K562 (cell line): Measurements from ENCODE around the gene ECSIT. TPM values are rescaled to one million over a fixed set of nuclear protein-coding genes. Genes with fewer than 3 reads are reported as not detected.
A peak's percentile ranks its signal among the peaks of the same experiment; 100 is the strongest.

Experiments
- CREB1 ChIP-seq, 2 experiments: sonication (generic) in 1 of 2; formaldehyde crosslinking in 1 of 2; IDR thresholded peaks; 2 replicates each; pipeline versions ENCODE4 v1.6.1 to v1.8.0; 2012 to 2022; ENCODE audit warnings: inconsistent platforms in 1 of 2, mild to moderate bottlenecking in 1 of 2, missing genetic modification reagents in 1 of 2, moderate library complexity in 1 of 2
- DMBX1 ChIP-seq: fragments of 250-450 bp; sonication (Bioruptor Pico); IDR thresholded peaks from 2 replicates; pipeline ENCODE4 v1.8.0; 2022; ENCODE audit warnings: inconsistent platforms, mild to moderate bottlenecking, moderate library complexity, borderline replicate concordance
- RBBP5 ChIP-seq: fragments of 200-600 bp; sonication (generic); IDR thresholded peaks from 2 replicates; pipeline ENCODE4 v1.6.1; 2012; ENCODE audit warnings: borderline replicate concordance, mild to moderate bottlenecking, low read length, control low read depth, inconsistent platforms; ENCODE audit not compliant: insufficient read depth, poor library complexity, severe bottlenecking
- RBFOX2 ChIP-seq: fragments of 200-400 bp; formaldehyde crosslinking; IDR thresholded peaks from 2 replicates; pipeline ENCODE4 v1.6.1; 2017; ENCODE audit warnings: low read depth, mild to moderate bottlenecking, low read length, moderate library complexity
- SMAD3 ChIP-seq: fragments of 450-650 bp; formaldehyde crosslinking; conservative IDR thresholded peaks from 2 replicates; pipeline ENCODE4 v1.4.0; 2020; ENCODE audit warnings: mild to moderate bottlenecking
- SP1 ChIP-seq: sonication (generic); formaldehyde crosslinking; IDR thresholded peaks from 2 replicates; pipeline ENCODE4 v1.8.1; 2022; ENCODE audit warnings: mild to moderate bottlenecking, missing genetic modification reagents
- ZNF24 ChIP-seq: fragments of 450-650 bp; IDR thresholded peaks from 2 replicates; pipeline ENCODE4 v1.6.1; 2016
- polyA plus RNA-seq, 8 experiments: library from polyadenylated mRNA; depleted of rRNA in 4 of 8; stranded (reverse) in 5 of 8; unstranded in 3 of 8; fragments of >200 nt; fragmentation: Nextera tagmentation in 2 of 8; fragmentation: Illumina TruSeq in 1 of 8; extraction: Ambion mirVana in 2 of 8; extraction: Trizol in 1 of 8; gene quantifications; 2 replicates each; pipeline versions ENCODE4 v1.2.1 to v1.2.3, GENCODE V29; 2011 to 2014; ENCODE audit warnings: inconsistent platforms in 1 of 8, missing spikeins in 1 of 8
- total RNA-seq, 7 experiments: library from RNA; depleted of rRNA in 6 of 7; stranded (reverse); fragments of >200 nt in 6 of 7; fragmentation: Illumina TruSeq in 2 of 7; extraction: Trizol in 2 of 7; gene quantifications; 2 replicates each; pipeline versions ENCODE4 v1.2.1 to v1.2.3, GENCODE V29; 2011 to 2021; ENCODE audit warnings: low replicate concordance in 1 of 7
- TF ChIP-seq, protein P1 (sequence below): sonication (generic); formaldehyde crosslinking; IDR thresholded peaks from 2 replicates; pipeline ENCODE4 v1.8.0; 2022; ENCODE audit warnings: mild to moderate bottlenecking, missing genetic modification reagents
- TF ChIP-seq, protein P2 (sequence below): fragments of 450-650 bp; conservative IDR thresholded peaks from 2 replicates; pipeline ENCODE4 v1.6.1; 2016; ENCODE audit warnings: missing genetic modification characterization, low read depth, mild to moderate bottlenecking, missing compliant biosample characterization, moderate library complexity
- TF ChIP-seq, protein P3 (sequence below): sonication (generic); formaldehyde crosslinking; IDR thresholded peaks from 2 replicates; pipeline ENCODE4 v1.8.1; 2023; ENCODE audit warnings: missing genetic modification reagents, mild to moderate bottlenecking, borderline replicate concordance
- TF ChIP-seq, protein P4 (sequence below): fragments of 450-650 bp; formaldehyde crosslinking; IDR thresholded peaks from 2 replicates; pipeline ENCODE4 v1.4.0; 2022; ENCODE audit warnings: missing genetic modification characterization
- TF ChIP-seq, protein P5 (sequence below): fragments of 450-650 bp; formaldehyde crosslinking; IDR thresholded peaks from 2 replicates; pipeline ENCODE4 v1.4.0; 2020; ENCODE audit warnings: mild to moderate bottlenecking, moderate library complexity
- TF ChIP-seq, protein P6 (sequence below): sonication (generic); formaldehyde crosslinking; IDR thresholded peaks from 2 replicates; pipeline ENCODE4 v1.8.1; 2023; ENCODE audit warnings: mild to moderate bottlenecking, missing genetic modification reagents, moderate library complexity

The ECSIT gene
- total and polyA plus RNA-seq, 9 of the 15 experiments (the other 6 are each of a cell fraction or from before 2014, with no cell fraction given) = 1.1 to 82.5 (median 43.9) TPM

DNA sequence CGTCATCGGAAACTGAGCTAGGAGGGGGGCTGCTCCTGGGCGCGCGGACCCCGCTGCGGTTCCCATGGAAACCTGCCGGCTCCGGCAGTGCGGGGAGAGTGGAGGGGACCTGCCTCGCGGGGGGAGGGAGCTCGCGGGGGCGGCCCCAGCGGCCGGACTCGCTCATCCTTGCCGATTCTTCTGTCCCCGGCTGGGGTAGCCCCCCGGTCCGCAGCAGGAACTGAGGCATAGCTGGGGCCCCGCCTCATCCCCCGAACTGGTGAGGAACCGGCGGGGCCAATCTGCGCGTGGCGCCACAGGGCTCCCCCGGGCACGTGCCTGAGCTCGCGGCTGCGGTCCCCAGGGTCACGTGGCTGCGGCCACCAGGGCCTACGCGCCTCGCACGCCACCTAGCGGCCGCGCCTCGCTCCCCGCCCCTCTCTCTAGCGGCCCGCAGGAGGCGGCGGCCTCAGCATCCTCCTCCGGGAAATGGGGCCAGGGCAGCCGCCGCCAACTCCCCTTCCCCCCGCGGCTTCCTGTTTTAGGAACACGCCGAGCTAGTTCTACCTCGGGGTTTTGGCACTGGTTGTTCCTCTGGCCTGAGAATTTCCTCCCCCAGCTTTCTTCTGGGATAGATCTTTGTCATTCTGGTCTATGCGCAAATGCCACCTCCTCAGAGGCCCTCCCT is 46.4 kb downstream of the ECSIT start (continued):
- TF ChIP-seq, protein P1, sequence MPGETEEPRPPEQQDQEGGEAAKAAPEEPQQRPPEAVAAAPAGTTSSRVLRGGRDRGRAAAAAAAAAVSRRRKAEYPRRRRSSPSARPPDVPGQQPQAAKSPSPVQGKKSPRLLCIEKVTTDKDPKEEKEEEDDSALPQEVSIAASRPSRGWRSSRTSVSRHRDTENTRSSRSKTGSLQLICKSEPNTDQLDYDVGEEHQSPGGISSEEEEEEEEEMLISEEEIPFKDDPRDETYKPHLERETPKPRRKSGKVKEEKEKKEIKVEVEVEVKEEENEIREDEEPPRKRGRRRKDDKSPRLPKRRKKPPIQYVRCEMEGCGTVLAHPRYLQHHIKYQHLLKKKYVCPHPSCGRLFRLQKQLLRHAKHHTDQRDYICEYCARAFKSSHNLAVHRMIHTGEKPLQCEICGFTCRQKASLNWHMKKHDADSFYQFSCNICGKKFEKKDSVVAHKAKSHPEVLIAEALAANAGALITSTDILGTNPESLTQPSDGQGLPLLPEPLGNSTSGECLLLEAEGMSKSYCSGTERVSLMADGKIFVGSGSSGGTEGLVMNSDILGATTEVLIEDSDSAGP (CRISPR knock-in tag) = peak; percentile 45; the same call in 1 of the 2 replicates
- TF ChIP-seq, protein P2, sequence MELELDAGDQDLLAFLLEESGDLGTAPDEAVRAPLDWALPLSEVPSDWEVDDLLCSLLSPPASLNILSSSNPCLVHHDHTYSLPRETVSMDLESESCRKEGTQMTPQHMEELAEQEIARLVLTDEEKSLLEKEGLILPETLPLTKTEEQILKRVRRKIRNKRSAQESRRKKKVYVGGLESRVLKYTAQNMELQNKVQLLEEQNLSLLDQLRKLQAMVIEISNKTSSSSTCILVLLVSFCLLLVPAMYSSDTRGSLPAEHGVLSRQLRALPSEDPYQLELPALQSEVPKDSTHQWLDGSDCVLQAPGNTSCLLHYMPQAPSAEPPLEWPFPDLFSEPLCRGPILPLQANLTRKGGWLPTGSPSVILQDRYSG = no peak
- TF ChIP-seq DMBX1 (CRISPR knock-in tag) = peak; percentile 57; the same call in 1 of the 2 replicates
- TF ChIP-seq RBBP5 = peak; percentile 61
- TF ChIP-seq, protein P3, sequence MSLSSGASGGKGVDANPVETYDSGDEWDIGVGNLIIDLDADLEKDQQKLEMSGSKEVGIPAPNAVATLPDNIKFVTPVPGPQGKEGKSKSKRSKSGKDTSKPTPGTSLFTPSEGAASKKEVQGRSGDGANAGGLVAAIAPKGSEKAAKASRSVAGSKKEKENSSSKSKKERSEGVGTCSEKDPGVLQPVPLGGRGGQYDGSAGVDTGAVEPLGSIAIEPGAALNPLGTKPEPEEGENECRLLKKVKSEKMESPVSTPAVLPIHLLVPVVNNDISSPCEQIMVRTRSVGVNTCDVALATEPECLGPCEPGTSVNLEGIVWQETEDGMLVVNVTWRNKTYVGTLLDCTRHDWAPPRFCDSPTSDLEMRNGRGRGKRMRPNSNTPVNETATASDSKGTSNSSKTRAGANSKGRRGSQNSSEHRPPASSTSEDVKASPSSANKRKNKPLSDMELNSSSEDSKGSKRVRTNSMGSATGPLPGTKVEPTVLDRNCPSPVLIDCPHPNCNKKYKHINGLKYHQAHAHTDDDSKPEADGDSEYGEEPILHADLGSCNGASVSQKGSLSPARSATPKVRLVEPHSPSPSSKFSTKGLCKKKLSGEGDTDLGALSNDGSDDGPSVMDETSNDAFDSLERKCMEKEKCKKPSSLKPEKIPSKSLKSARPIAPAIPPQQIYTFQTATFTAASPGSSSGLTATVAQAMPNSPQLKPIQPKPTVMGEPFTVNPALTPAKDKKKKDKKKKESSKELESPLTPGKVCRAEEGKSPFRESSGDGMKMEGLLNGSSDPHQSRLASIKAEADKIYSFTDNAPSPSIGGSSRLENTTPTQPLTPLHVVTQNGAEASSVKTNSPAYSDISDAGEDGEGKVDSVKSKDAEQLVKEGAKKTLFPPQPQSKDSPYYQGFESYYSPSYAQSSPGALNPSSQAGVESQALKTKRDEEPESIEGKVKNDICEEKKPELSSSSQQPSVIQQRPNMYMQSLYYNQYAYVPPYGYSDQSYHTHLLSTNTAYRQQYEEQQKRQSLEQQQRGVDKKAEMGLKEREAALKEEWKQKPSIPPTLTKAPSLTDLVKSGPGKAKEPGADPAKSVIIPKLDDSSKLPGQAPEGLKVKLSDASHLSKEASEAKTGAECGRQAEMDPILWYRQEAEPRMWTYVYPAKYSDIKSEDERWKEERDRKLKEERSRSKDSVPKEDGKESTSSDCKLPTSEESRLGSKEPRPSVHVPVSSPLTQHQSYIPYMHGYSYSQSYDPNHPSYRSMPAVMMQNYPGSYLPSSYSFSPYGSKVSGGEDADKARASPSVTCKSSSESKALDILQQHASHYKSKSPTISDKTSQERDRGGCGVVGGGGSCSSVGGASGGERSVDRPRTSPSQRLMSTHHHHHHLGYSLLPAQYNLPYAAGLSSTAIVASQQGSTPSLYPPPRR (CRISPR knock-in tag) = peak; percentile 98
- TF ChIP-seq, protein P4, sequence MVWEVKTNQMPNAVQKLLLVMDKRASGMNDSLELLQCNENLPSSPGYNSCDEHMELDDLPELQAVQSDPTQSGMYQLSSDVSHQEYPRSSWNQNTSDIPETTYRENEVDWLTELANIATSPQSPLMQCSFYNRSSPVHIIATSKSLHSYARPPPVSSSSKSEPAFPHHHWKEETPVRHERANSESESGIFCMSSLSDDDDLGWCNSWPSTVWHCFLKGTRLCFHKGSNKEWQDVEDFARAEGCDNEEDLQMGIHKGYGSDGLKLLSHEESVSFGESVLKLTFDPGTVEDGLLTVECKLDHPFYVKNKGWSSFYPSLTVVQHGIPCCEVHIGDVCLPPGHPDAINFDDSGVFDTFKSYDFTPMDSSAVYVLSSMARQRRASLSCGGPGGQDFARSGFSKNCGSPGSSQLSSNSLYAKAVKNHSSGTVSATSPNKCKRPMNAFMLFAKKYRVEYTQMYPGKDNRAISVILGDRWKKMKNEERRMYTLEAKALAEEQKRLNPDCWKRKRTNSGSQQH = no peak
- TF ChIP-seq, protein P5, sequence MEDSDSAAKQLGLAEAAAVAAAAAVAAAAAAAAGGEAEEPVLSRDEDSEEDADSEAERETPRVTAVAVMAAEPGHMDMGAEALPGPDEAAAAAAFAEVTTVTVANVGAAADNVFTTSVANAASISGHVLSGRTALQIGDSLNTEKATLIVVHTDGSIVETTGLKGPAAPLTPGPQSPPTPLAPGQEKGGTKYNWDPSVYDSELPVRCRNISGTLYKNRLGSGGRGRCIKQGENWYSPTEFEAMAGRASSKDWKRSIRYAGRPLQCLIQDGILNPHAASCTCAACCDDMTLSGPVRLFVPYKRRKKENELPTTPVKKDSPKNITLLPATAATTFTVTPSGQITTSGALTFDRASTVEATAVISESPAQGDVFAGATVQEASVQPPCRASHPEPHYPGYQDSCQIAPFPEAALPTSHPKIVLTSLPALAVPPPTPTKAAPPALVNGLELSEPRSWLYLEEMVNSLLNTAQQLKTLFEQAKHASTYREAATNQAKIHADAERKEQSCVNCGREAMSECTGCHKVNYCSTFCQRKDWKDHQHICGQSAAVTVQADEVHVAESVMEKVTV (CRISPR knock-in tag) = peak; percentile 79
- 0 out of 2 replicates have a peak, but pooled peaks have one; percentile 68 for TF ChIP-seq SMAD3 (CRISPR knock-in tag)
- TF ChIP-seq RBFOX2 = peak; percentile 47
- no peak; the same call in 1 of the 2 replicates for TF ChIP-seq CREB1 (IDR thresholded peaks at IDR 0.05)
- TF ChIP-seq CREB1 (CRISPR knock-in tag; IDR thresholded peaks at IDR 0.05) = peak; percentile 91
- TF ChIP-seq, protein P6, sequence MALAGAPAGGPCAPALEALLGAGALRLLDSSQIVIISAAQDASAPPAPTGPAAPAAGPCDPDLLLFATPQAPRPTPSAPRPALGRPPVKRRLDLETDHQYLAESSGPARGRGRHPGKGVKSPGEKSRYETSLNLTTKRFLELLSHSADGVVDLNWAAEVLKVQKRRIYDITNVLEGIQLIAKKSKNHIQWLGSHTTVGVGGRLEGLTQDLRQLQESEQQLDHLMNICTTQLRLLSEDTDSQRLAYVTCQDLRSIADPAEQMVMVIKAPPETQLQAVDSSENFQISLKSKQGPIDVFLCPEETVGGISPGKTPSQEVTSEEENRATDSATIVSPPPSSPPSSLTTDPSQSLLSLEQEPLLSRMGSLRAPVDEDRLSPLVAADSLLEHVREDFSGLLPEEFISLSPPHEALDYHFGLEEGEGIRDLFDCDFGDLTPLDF = peak; percentile 93
- peak; percentile 70 for TF ChIP-seq ZNF24
- TF ChIP-seq SP1 (CRISPR knock-in tag) = peak; percentile 88
